Measurements from ENCODE around the gene ADCYAP1.
"Not testable (repeated sequence)": the region's sequence is repeated elsewhere in the genome, so short reads cannot be mapped to it uniquely, and the experiment has no call there.

- TF ChIP-seq, protein P1, sequence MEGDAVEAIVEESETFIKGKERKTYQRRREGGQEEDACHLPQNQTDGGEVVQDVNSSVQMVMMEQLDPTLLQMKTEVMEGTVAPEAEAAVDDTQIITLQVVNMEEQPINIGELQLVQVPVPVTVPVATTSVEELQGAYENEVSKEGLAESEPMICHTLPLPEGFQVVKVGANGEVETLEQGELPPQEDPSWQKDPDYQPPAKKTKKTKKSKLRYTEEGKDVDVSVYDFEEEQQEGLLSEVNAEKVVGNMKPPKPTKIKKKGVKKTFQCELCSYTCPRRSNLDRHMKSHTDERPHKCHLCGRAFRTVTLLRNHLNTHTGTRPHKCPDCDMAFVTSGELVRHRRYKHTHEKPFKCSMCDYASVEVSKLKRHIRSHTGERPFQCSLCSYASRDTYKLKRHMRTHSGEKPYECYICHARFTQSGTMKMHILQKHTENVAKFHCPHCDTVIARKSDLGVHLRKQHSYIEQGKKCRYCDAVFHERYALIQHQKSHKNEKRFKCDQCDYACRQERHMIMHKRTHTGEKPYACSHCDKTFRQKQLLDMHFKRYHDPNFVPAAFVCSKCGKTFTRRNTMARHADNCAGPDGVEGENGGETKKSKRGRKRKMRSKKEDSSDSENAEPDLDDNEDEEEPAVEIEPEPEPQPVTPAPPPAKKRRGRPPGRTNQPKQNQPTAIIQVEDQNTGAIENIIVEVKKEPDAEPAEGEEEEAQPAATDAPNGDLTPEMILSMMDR (IDR thresholded peaks at IDR 0.05; ENCODE audit: insufficient read depth, low read depth, low read length) = not testable (repeated sequence)
- TF ChIP-seq EZH2 (IDR thresholded peaks at IDR 0.05; ENCODE audit: insufficient read depth, low read length) = not testable (repeated sequence)
These were observed 31.2 kb upstream of the ADCYAP1 start for GRCh38 chr18:873426-873825.

All from astrocyte (in vitro differentiated cells and primary cell).